NCI-H446 (cell line): ENCODE measurements around the gene PPP2R2C.

ENCODE experiments used
- DNase-seq, 2 experiments: peaks; one replicate each; lab custom pipeline; 2025; lab: John Stamatoyannopoulos, UW

The PPP2R2C gene

DNA sequence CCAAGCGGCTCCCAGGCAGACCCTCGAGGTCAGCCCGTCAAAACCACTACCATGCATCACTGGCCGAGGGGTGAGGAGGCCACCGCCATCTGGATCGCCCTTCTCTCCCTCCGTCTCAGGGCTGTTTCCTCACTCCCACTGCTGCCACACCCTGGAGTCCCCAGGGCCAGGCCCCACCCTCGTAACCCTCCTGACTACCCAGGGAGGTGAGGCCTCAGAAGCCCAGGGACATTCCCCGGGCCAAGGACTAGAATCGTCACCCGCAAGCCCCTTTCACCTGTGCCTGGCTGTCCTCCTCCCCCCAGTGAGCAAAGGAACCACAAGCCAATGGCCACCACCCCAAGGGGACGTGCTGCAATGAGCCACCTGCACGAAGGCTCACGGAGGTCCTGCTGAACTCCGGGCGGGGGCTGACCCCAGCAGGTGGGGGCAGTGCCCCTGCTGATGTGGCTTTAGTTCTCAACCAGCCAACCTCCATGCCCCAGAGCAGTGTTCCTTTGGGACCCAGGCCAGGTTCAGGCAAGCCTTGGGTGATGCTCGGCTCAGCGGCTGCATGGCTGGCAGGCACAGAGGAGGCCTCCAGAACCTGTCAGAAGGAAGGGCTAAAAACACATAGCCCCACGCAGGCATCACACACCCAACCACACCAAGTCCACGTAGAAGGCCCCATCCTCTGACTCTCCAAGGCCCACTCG is 23.8 kb downstream of the PPP2R2C start:
- DNase-seq: no peak

DNA sequence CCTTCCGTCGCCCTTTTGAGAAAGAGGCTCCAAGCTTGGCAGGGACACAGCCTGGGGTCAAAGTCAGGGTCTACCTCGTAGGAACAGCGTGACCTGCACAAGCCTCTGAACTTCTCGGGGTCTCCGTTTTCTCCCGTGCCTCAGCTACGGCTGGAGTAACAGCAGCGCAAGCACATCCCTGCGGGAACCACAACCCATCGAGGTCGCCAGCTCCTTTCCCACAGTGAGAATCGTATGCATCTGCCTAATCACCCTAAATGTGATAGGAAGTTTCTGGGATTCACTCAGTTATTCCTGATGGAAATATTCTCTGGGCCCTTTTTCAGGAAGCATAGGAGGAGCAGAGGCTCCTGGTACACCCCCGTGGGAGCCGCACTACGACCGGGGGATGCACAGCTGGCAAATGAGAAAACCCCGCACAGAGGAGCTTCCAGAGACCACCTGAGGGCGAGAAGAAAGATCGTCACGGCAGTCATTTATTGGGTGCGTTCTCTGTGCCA is 24.7 kb downstream of the PPP2R2C start:
- DNase-seq: no peak

DNA sequence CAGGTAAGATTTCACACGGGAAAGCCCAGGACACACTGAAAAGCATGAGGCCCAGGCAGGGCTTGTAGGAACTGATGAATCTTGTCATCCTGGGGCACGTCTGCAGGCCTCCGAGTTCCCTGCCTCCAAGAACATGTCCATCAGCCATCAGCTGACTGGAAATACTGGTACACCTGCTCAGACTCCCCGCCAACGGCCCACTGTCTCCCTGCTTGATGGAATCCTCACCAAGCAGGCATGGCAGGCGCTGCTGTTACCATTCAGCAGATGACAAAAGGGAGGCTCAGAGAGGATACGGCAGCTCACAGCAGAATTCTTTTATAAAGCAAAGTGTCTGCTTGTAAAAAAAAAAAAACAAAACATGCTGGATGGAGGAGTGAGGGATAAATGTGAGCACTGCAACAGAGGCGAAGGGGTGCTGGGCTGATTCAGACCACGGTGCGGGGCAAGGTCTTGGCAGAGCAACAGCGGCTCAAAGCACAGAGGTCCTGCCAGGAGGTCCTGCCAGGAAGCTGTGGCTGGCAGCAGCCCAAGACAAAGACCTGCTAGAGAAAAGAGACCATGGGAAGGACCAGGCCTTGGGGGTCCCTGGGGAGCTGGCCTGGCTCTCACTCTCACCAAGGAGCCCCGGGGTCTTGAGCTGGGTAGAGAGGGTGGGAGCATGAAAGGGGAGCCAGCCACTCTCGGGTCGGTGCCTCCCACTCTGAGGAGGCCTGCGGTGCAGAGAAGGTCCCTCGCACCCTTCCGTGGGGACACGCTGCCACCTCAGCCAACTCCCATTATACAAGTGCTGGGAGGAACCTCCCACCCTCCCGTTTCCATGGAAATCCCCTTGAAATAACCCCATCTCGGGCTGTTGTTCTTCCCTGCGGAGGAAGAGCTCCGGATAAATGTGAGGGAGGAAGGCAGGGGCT is 25.6 kb downstream of the PPP2R2C start:
- DNase-seq: peak in 1 of 2 experiments; percentile 61

DNA sequence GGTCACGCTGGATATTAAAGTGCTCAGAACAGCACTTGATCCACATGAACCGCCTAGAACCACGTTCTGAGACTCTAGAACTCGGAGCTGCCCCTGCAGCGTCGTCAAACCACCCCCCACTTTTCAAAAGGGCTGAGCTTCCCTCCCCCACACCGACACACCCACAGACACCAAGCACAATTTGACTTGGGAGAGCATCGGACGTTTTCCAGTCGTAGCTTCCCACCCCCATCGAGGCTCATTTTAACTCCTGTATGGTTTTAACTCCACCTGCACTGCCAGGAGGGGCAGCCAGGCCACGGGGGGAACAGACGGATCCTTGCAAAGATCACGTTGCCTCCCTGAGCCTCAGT is 26.3 kb downstream of the PPP2R2C start:
- DNase-seq: no peak

DNA sequence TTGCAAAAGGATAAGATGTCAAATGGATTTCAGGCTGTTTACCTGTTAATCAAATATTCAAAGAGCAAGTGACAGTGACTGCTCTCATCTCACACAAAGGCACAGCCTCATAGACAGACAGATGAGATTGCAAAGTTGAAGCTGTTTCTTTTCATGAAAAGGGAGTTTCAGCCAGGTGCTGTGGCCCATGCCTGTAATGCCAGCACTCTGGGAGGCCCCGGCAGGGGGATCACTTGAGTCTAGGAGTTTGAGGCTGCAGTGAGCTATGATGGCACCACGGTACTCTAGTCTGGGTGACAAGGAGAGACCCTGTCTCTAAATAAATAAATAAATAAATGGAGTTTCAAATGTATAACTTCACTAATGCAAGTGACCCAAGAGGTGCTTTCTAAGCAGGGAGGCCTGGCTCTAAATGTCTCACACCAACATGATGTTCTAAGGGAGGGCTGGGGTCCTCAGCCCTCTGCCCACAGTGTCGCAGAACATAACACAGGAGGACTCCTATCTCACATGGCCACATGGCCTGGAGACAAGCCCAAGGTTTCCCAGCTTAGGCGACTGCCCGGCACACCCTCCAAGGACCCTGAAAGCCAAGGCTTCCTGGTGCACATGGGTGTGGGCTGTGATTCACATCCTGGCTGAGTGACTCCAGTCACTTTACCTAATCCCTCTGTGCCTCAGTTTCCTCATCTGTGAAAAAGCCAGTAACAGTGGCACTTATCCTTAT is 26.8 kb downstream of the PPP2R2C start:
- DNase-seq: no peak

DNA sequence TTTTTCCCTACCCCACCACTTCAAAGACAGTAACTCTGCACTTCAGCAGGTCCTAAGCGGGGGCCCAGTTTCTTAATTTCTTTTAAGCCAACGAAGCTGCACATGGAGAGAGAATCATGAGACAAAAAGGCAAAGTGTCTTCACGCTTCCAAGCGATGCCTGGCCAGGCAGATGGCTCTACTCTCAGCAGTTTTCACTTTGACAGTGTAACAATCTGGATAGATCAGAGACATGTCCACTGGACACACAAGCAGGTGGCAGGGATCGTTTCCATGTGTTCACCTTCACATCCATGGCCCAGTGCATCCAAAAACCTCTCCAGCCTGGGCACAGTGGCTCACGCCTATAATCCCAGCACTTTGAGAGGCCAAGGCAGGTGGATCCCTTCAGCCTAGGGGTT is 27.8 kb downstream of the PPP2R2C start:
- DNase-seq: no peak

DNA sequence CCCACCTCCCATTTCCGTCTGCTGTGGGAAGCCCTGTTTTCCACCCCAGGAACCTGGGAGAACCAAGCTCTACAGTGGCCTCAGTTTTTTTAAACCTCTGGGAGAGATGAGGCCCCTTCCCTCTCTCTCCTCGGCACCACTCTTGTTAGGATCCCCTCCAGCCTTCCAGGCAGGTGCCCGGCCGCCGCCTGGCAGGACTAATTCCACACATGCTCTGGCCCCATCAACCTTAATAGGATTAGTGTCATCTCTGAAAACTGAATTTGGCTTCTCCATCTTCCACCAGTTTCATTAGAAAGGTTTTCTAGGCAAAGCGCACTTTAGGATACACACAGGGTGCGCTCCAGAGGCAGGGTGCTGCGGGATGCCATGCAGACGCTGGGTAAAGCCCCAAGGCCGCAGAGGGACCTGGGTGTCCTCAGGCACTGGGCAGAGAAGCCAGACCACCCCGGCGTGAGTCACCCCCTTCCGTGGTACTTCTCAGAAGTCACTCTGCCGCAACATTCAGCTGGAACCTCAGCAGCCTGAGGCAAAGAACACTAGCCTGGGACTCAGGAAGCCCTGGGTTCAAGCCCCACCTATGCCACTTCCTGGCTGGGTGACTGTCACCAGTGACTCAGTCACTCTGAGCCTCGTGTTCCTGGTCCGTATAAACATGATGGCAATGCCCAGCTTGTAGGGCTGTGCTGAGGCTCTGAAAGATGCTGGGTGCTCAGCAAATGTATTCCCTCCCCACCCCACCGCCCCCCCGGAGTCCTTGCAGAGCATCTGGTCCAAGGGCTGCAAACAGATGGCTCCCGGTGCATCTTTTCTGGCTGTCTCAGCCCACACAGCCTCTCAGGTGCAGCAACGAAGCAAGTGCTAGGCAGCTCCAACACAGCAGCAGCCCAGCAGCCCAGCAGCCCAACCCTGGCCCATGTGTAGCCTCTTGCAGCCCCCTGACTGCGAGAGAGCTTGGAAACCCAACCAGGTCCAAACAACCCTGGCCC is 29.1 kb downstream of the PPP2R2C start:
- DNase-seq: no peak

DNA sequence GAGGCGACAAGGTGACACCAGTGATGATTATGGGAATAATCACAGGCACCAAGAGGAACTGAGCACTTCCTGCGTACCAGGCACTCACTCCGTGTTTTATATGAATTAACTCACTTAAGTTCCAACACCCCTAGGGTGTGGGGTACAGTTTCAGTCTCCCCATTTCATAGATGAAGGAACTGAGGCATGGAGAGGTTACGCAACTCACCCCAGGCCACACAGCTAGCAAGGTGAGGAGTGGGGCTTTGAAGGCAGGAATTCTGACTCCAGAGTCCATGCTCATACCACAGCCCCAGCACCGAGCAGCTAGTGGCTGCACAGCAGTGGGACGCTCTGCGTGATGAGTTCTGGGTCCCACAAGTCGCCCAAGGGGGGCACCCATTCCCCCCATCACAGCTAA is 29.9 kb downstream of the PPP2R2C start:
- no peak for DNase-seq

DNA sequence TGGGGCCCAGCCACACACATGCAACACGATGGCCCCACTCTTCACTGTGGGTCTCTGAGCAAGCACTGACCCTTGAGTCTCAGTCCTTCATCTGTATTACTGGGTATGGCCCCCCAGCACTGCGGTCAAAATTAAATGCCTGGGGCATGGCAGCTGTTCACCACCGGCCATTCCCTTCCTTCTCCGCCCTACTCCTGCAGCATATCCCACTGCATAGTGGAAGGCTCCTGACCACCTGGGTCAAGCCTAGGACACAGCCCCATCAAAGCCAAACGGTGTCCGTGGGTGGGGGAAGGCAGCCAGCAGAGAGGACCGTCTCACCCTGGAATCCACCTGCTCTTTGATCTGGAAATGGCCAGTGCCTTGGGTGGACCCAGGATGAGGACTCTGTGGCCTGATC is 30.7 kb downstream of the PPP2R2C start:
- no peak for DNase-seq

DNA sequence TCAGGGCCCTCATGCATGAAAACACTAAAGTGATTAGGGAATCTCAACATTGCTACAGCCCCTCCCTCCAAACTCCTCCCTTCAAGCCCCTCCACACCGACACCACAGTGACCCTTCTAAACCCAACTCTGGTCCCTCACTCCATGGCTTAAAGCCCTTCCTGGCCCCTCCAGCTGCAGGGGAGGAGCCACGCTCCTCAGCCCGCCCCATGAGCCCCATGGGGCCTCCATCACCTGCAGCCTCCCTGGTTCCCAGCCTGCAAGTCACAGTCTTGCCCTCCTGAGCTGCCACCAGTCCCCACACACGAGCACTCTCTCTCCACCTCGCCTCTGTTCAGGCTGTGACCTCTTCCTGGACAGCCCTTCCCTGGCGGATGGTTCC is 31.2 kb downstream of the PPP2R2C start:
- no peak for DNase-seq

DNA sequence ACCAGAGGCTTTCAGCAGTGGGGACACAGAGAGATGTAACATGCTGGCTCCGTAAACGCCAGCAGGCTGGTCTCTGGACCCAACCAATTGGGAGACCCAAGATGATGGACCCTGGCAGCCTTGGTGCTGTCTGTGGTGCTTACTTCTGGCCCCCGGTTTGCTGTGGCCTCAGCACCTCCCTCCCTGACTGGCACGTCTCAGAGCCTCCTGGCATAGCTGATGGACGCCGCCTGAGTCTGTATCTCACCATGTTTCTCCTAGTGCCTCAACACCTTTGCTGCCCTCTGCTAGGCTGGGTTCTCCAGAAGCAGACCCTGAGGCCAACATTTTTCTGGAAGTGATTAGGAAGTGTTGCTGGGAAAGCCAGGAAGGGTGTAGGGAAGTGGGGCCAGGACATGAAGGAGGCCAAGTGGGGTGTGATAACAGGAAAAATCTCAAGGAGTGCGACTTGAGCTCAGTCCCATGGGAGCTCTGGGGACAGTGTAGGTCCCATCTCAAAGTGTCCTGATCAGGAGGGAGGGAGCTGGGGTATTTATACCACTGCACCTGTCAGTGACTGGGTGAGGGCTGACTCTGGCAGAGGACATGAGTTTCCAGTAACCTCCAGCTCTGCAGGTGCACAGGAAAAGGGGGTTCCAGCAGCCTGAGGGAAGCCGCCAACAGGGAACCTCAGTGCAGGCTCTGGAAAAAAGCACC is 31.8 kb downstream of the PPP2R2C start:
- DNase-seq: no peak

DNA sequence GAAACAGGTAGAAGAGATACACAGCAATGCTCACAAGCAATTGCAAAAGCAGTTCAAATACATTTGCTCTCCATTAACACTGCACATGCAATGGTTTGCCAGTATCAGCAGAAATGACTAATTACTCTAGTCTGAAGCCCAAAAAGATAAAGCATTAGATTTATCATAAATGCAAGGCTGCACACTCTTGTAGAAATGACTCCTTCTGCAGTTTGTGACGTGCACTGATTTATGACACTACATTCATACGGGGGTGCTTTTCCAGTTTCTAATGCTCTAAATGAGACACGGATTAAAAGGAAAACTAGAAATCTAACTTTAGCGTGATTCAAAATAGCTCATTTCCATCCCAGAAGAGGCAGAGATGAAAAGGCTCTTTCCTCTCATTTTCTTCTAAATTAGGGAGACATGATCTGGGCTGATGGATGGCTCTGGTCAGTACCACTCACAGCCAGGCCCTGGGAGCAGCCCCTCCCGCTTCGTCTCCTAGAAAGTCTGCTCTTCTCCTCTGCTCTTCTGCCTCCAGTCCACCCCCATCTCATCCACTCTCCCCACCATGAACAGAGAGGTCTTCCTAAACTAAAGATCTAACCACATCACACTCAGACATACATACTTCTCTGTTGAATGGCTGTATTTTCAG is 33.2 kb downstream of the PPP2R2C start:
- DNase-seq: no peak

DNA sequence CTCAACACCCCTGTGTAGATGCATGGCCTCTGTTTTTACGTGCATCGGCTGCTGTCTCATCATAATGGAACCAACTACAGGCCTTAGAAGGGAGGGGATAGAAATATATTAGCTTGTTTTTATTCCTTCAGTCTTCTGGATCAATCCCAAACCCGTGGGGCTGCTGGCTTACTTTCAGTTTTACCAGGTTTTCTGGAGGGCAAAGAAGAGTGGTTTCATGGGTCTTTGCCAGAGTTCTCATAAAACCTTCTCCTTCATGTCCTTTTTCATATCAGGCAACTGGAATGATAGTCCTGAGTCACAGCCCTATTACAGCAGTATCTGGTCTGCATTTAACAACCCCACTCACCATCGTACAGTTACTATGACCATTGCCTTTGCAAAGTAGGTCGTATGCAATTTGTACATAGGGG is 34.6 kb downstream of the PPP2R2C start:
- DNase-seq: peak in 1 of 2 experiments; percentile 39

DNA sequence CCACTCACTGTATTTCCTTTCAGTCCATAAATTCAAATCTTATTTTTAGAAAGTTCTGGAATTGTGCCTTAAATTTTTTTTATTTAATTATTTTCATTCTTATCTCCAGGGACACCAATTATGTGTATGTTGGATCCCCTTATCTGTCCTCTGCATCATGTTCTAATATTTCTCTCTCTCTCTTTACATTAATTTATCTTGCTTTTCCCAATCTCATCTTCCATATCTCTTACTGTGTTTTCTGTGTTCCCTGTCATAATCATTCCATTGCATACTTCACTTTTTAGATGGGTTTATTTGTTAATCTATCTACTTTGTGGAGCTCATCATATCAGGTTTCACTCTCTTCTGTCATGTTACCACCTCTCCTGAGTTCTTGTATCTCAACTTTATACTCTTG is 37.4 kb downstream of the PPP2R2C start:
- no peak for DNase-seq

DNA sequence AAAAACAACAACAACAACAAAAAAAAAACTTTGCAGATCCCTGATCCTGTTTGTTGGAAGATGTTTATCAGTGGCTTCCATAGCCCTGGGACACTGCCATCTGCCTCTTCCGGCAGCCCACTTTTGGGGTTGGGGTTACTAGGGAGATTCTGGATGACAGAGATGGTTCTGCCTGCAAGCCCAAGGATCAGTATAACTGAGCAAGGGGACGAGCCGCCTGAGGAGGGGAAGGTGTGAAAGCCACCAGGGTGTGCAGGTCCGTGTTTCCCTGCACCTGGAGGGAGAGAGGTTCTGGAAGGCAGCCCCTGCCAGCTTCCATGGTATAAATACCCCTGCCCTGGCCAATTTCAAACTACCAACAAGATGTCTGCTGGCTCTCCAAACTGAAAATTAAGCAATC is 41.5 kb downstream of the PPP2R2C start:
- no peak for DNase-seq

DNA sequence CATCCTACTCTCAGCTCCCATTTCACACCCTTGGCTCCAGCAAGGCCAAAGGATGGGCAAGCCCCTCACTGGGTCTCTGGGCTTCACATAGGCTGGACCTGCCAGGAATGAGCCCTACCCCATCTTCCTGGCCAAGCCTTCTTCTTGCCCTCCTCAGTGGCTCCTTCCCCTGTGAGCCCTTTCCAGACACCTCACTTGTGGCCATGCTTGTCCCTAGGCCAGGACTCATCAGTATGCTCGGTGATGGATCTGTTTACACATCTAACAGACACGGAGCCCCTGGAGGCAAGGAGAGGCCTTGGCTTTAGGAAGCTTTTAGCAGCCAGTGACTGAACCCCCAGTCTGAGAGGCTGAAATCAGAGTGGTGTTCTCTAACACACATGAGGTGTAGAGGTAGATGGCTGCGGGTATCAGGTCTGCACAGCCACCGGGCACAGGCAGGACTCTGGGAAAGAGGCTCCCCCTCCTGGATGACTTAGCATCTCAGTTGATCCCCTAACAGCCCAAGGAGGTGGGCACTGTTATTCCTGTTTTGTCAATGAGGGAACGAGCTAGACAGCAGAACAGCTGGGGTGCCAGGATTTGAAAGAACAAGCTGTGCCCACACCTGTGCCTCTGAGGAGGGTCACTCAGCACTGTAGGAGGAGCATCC is 44.8 kb downstream of the PPP2R2C start:
- no peak for DNase-seq

DNA sequence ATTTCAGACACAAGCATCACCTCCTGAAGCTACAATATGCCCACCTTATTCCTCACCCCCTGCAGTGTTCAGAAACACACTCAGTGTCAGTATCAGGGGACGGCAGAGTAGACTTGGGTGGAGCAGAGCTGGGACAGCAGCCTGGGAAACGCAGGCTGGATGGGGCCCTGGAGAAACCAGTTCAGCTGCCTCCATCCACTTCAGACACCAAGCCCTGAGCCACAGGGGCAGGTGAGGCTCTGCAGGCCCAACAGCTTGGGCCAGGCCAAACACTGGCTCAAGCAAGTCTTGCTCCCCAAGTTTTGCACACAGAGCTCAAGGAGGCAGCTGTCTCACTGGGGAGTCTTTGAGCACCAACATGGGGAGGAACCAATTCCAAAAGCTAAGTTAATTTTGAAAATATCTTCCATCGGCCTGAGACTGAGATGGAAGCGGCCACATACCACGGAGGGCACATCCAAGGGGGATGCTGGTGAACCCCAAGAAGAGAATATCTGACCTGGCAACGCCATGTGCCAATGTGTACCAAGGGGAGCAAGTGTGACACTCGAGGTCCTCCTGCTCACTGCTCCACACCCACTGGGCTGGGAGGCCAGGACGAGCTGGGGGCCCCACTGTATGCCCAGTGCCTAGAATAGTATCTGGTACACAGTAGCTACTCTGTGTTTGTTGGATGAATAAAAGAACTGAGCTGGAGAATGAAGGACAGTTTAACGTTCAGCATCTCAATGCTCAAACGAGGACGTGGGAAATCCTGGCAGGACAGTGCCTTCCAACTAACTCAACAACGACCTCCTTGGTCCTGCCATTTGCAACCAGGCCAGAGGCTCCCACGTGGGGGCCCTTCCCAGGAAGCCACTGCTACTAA is 45.6 kb downstream of the PPP2R2C start:
- no peak for DNase-seq

DNA sequence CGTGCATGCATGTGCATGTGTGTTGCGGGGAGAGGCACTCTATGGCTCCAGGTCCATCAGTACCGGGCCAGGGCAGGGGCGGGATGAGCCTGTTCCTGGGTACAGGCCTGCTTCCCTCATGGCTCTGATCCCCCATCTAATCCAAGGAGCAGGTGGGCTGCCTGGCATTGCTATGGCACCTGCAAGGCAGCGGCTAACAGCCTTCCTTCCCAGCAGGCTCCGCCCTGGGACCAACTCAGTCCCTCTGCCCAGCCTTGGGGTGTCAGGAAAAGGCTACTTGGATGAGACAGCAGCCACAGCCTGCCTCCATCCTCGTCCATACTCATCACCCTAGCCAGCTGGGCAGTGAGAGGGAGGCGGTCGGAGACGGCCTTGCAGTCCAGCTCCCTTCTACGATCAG is 46.5 kb downstream of the PPP2R2C start:
- no peak for DNase-seq

DNA sequence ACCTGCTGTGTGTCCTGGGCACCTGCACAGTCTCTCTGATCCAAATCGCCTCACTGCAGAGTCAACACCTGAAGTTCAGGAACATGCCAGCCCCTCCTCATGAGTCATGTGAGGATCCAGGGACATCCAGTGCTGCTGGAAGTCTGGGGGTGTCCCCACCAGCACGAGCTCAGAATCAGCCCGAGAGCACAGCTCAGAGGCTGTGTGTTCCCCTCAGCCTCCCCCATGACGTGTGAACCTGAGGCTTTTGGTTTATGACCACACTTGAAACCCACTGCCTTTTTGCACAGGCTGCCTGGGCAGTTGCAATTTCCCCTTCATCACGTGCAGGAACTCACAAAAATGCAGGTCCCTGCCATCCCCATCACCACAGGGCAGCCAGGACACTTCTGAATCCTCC is 47.1 kb downstream of the PPP2R2C start:
- no peak for DNase-seq
